ENCODE results near the gene RBM15B.

GRCh38 chr3:51434110-51434509 lies 43.0 kb downstream of the RBM15B start:
- TF ChIP-seq CREB1 (CRISPR knock-in tag; IDR thresholded peaks at IDR 0.05; ENCODE audit: low read depth) (no peak), CTCF (conservative IDR thresholded peaks at IDR 0.05; ENCODE audit: low read depth in 2 of 2) (no peak), EZH2 (IDR thresholded peaks at IDR 0.05; ENCODE audit: low read depth, unreplicated experiment) (no peak), REST (IDR thresholded peaks at IDR 0.05; ENCODE audit: unreplicated experiment) (no peak), EZH2phosphoT487 (IDR thresholded peaks at IDR 0.05; ENCODE audit: unreplicated experiment) (no peak), POLR2AphosphoS5 (IDR thresholded peaks at IDR 0.05; ENCODE audit: low read depth) (no peak), STAT1 (IDR thresholded peaks at IDR 0.05; ENCODE audit: unreplicated experiment) (no peak)
